HL-60/S4 treated with retinoic acid at 250 ng/mL for 4 days and 3 days (cell line): ENCODE measurements around the gene HDAC4.

ENCODE experiments used
- in situ Hi-C: fragments of 300-500 bp; cut with MboI; formaldehyde crosslinking; loops from 2 replicates; pipeline ENCODE4 v1.7.0; 2022; ENCODE audit warnings: low sequenced_read_pairs

HDAC4 gene

DNA sequence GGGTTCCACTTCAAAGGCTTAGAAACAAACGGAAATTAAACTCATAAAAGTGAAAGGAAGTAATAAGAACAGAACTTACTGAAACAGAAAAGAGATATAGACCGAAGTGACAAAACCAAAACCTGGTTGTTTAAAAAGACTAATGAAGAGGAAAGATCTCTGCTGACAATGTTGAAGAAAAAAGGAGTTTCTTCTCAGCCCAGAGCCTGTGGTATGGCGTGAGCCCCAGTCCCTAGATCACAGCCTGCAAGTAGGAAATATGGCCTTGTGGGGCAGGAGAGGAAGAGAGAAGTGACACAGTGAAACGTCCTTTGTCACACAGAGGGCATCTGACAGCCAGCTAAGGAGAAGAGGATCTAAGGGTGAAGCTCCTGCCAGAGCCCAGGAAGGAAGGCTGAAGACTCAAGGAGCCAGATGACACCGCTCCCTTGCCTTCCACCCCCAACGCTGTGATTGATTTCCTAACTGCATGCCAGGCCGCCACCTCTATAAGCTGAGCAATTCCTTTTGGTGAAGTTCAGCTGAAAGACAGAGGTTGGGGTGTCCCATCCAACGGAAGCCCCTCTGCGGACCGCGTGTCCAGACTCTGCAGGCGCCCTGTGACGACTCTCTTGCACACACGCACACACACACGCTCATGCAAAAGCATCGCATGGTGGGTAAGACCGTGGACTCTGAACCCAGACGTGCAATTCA lies 141.1 kb downstream of the HDAC4 start:
- in situ Hi-C loops = no loop called here

DNA sequence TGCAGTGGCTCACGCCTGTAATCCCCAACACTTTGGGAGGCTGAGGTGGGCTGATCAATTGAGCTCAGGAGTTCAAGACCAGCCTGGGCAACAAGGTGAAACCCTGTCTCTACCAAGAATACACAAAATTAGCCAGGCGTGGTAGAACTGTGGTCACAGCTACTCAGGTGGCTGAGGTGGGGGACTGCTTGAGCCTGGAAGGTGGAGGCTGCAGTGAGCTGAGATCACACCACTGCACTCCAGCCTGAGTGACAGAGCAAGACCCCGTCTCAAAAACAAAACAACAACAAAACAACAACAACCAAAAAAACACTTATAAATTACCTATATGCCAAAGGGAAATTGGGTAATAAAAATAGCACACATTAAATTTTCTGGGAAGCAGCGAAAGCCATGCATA lies 141.6 kb downstream of the HDAC4 start:
- in situ Hi-C loops = no loop called here

DNA sequence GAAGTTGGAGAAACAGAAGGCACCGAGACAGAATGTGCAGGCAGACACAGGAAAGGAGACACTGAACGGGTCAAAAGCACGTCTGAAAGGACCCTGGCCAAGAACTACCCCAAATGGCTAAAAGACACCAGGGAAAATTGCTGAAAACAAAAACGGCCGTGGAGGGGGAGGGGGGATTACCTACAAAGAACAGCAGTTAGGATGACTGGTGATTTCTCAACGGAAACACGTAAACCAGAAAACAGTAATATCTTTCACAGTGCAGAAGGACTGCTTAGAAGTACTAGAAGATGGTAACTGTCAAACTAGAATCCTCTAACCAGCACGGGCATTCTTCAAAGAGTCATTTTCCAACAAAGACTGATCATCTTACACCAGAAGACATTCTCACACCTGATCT lies 142.6 kb downstream of the HDAC4 start:
- in situ Hi-C loops = no loop called here

DNA sequence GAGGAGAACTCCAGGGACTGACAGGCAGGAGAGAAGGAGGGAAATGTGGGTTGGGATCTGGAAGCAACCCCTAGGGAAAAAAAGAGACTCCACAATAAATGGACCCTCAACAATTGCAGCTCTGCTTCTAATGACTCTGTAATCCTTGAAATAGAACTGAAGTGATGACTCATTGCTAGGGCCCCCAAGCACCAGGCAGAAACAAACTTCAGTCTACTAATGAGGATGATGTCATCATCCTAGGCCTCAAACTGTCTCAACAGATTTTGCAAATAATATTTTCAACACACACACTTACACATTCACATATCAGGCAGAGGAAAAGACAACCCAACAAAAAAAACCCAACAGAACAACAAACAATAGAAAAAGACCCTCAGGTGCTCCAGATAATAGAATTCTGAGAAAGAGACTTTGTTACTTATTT lies 143.3 kb downstream of the HDAC4 start:
- in situ Hi-C loops = no loop called here

DNA sequence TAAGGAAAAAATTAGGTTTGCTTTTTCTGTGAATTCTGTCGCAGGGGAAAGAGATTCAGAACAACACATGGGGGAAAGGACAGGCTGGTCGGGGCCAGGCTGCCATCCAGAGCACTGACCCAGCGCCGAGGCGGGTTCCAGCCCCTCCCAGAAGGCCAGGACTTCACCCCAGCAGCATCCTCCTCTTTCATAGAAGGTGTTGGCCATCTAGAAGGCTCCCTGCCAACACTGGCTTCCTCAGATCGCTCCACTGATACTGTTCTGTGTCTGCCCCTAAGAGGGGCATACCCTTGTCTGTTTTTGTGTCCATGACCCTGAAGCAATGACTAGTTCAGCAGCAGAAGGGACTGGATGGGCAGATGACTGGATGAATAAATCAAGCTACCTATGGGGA lies 144.5 kb downstream of the HDAC4 start:
- in situ Hi-C loops = no loop called here

DNA sequence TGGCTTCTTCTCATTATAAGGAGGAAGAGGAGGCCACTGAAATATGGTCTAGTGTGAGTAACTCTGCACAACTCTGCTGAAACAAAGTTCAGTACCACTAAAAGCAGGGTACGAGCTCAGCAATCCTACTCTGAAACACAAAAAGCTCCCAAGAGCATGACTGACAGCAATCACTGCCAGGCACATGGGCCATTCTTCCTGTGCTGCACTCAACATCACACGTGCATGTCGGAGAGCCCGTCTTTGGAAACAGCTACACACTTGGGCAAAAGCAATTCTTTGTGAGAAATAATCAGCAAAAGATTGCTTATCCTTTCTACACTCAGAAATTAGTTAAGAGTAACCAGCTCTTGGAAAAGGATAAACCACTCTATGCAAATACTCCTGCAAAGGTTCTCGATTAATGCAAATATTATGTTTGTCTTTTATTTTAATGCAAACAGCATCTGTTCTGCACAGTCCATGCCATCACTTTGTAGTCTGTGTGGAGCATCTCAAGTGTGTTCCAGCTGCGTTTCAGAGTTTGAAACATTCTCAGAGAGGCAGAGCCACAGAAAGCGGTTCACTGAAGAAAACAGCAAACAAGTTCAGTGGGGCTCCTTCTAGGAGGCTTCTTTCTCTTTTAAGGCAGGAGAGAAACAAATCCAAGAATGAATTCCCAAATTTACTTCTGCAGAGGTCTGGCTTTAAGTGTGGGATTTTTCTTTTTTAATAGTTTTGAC lies 145.0 kb downstream of the HDAC4 start:
- in situ Hi-C loops = no loop called here

DNA sequence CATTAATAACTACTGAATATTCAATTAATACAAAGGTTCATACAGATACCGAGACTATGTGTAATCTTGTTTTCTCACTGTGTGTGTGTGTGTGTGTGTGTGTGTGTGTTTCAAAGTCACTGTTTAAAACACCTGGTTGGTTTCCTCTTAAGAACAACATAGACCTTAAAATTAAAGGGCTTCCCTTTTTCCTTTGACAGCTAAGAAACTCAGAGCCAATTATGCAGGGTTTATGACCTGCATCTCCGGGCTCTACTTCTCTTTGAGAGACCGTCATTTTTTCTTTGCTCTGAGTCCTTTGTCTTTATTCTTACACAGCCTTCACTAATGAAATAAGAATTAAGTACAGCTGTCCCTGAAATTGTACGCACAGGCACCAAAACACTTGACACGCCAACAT lies 145.6 kb downstream of the HDAC4 start:
- in situ Hi-C loops = no loop called here

DNA sequence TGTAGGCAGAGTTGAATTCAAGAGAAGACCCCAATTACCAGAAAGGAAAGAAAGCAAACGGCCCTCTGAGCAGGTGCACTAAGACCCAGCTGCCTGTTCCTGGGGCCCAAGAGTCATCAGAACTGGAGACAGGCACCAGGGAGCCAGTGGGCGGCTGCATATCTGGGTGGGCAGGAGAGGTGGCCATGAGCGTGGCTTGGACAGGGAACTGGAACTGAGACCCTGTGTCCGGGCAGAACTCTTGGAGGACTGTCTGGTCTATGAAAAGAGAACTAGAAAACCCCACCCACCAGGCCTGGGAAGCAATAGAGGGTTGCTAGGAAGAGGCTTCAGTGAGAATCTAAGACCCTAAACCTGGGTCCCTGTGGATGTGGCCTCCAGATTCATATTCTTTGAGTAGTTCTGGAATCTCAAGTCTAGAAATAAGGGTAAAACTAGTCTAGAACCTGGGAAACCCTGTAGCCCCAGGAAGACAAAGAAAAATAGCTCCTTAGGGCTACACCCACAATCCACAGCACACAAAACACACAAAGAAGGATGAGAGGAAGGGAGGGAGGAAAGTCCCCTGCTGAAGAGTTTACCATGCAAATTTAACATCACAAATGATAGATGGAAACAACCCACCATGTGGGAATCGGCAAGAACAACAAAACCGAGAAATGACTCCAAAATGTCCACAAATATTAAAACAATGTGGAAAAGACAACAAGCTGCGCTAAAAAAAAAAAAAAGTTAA lies 147.0 kb downstream of the HDAC4 start:
- in situ Hi-C loops = no loop called here

DNA sequence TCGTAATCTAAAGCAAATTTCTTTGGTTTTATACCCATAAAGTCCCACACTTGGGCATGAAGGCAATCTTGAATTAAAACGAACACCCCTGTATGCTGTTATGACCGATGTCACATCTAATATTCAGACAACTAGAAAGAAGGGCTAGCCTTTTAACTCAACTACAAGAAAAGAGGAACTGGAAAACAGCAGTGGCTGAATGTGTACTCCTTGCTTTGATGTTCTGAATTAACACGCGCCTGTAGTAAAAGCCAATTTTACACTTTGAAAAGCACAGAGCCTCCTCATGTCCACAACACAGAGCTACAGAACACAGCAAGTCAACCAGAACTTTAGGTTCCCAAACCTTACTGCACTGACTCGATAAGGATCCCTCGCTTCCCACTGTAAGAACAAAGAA lies 147.6 kb downstream of the HDAC4 start:
- in situ Hi-C loops = no loop called here

DNA sequence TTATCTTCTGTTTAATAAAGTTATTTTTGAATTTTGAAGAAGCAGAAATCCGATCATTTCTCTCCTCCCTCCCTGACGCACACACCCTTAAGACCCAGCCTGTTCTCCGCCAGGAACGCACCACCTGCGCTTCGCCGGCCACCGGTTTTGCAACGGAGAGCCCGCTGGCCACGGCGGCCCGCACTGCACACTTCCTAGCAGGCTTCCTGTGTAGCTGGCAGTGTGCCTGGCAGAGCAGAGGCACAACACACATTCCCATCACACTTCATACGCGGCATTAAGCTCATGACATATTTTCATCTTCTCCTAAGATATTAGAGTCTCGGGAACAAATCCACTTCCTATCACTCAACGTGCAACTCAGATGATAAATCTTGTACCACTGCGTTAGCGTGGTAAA lies 148.0 kb downstream of the HDAC4 start:
- in situ Hi-C loops = no loop called here

DNA sequence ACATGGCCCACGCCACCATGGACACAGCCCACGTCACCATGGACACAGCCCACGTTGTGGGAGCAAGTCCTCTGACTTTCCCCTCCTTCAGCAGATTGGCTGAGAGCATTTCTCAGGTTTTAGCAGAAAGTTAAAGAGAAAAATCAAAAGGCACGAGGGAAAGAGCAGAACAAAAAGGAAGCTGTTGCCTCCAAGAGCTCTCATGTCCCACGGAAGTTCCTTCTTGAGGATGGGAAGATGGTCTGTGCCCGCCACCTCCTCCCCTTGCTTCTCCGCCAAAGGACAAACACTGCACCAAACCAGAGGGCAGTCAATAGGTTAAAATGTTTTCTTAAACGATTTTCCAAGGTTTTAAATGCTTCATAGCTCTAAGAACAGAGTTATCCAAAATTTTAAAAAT lies 148.4 kb downstream of the HDAC4 start:
- in situ Hi-C loops = no loop called here

DNA sequence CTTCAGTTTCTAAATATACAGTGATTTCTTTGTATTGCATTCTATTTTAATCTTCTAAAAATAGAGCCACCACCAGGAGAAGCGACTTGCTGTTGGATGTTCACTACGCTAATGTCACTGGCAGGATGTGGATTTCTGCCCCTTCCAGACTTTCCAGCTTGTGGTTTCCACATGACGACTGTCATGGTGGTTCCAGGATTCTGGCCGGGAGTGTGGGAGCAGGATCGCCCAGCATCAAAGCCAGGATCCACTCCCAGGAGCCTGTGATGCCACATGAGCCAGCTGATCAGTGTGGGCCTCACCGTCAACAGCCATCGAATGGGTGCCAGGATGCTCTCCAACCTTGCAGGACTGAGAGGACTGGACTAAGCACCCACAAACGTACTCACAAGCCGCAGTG lies 148.8 kb downstream of the HDAC4 start:
- in situ Hi-C loops = no loop called here

DNA sequence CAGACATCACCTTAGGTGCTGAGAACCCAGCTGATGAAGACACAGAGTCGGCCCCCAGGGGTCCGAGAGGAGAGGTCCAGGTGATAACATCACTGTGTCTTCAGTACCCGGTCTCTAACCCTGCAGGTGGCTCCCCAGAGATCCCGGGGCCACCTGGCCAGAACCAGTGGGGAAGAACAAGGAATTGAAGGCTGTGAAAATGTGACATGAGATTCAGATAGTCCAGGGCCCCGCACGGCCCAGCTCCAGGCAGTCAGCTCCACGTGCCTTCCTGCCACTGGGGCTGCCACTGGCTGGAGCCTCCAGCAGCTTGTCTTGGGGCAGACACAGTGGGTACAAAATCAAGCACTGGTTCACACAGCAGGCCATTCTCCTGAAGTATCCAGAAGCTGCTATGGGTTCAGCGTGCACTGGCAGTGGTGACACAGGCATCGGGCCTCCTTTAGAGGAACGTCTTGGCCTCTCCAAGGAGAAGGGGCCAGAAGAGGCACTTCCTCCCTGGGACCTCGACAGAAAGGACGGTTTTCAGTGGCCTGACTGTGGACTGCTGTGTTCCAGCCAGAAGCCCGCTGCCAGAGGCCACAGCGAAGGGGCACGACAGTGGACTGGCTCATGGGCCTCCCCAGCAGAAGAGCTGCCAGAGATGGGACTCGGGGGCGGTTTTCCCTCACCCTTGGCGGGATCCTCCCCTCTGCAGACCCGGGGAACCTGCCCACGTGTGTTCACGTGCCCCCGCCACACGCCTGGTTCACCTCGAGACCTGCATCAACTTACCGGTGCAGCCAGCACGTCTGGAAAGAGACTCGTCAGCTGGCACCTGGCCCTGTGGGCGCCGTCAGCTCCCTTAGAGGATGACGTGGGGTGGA lies 150.4 kb downstream of the HDAC4 start:
- in situ Hi-C loops = no loop called here

DNA sequence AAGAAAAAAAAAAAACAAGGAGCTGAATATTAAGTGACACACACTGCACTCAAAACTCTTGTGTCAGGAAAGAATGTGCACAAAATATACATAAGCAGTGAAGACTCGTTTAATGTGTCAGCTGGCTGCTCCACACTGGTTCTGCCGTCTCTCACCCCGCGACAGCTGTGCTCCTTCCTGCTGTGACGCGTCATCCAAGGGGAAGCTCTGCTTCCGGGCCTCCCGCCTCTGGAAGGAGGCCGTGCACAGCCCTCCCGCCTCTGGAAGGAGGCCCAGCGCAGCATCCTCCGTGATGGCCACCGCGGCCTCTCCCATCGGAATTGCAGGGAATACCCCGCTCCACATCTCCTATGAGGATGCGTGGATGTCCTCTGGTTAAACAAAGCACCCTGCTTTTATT lies 151.0 kb downstream of the HDAC4 start:
- in situ Hi-C loops = no loop called here

DNA sequence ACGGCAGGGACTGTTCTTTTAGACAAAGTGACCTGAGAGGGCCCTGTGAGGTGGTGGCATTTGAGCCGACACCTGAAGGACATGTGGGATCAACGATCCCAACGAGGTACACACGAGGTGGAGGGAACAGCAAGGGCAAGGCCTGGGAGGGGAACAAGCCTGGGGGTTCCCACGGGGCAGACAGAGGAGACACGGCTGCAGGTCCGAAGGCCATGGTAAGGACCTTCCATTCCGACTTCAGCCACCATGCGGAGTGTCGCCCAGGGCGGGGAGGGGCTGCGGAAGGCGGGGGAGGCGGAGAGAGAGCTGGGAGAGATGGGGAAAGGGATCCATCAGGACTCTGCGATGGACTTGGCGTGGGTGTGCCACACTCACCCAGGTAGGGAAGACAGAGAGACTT lies 151.8 kb downstream of the HDAC4 start:
- in situ Hi-C loops = no loop called here

DNA sequence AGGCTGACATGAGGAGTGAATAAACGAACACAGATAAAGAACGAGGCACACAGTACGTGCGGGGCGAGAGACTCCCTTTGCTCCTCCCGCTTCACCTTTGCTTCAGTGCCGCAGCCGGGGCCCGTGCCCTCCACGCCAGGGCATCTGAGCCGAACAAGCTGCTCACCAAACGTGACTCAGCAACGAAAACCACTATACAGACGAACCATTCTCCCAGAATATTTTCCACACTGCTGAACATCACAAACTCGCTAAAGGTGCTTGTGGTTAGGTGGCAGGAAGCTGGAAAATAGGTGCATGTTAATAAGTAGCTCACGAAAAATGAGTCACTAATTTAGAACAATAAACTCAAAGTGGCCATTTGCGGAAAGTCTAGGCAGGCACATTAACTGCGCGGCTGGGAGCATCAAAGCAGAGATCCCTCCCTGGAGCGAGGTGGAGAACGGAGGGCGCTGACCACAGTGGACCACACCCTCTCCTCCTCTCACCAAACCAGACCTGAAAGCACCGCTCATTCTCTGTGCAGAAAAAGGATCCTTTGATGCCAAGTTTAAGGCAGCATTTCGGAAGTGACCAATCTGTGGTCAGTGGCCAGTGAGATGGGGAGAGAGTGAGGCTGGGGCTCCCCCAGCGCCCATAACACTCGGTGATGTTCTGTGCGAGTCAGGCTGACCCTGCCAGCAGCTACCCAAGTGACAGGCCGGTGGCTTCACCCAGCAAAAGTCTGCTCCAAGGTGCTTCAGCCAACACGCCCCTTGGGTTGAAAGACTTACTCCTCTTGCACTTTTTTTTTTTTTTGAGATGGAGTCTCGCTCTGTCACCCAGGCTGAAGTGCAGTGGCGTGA lies 153.2 kb downstream of the HDAC4 start:
- in situ Hi-C loops = no loop called here

DNA sequence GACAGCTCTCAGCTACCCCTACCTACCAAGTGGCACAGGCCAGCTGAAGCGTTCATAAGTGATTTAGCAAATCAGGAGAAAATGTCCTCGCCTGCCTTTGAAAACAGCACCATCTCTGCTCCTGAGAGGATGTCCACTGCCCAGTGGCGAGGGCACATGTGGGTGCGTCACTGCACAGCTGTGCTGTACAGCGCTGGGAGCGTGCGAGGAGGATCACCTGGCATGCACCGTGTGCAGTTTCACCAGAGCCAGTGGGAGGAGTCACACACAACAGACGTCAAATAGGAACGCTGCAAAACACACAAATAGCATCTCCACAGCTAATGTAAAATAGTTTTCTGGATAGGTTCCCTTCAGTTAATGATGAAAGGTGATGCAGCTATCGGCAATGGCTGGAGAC lies 154.1 kb downstream of the HDAC4 start:
- in situ Hi-C loops = no loop called here

DNA sequence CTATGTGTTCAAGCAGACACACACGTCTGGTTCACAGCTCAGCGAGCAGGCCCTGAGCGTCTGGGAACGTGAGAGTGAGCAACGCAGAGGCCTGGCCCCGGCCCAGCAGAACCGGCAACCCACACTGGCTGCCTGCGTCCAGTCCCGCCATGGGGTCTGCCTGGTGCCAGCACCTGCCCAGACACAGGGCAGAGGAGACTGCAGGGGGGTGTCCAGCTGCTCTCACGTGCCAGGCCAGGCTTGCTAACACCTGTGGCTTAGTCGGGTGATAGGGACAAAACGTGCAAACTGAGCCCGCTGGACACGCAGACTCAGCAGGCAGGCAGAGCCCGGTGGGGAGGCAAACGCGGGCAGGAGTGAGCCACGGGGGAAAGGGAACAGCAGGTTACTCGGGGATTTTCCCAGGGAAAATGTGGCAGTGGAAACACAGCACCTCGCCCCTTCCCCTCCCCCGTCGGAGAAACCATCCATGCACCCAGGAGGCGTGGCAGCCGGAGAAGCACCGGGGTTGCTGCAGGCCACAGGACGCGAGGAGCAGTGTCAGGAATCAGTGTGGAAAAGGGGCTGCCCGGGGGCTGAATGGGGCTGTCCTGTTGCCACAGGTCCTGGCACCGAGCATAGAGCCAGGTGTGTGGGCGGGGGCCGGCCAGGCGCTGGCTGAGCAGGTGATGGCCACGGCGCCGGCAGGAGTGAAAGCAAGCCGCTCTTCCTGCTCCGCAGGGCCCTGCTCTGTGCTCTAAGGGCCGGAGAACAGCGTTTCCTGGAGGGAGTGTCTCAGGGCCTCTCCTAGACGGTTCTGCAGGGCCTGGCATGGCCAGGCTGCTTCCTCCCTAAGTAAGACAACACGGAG lies 154.7 kb downstream of the HDAC4 start:
- in situ Hi-C loops = no loop called here

DNA sequence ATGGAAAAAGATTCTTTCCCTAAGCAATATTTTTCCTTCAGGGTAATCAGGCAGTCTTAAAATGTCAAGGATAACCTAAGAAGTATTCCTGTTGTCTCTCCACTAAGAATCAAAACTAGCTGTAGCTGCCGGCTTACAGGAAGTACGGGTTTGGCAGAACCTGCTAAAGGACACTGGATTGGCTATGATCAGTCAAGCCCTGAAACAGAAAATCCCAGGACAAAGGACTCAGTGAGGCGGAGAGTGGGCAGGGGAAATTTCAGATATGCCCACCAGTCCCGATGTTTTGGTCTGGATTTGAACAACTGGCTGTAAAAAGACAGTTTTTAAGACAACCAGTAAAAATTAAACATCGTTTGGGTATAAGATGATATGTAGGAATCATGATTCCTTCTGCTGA lies 155.7 kb downstream of the HDAC4 start:
- in situ Hi-C loops = no loop called here
